Calu3 (cell line): ENCODE data around the gene EFCAB6. TPM values are rescaled to one million over a fixed set of nuclear protein-coding genes. Genes with fewer than 3 reads are reported as not detected.

Experiments used
- BruUV-seq: library from RNA; stranded (reverse); fragments of 400-500 nt; replicated peaks from 2 replicates; lab custom pipeline; 2021; lab: Mats Ljungman, UMichigan
- CTCF ChIA-PET: fragments of 300-600 bp; sonication (Branson Sonifier 250); formaldehyde crosslinking; loops from one replicate; lab custom pipeline; 2022; ENCODE audit warnings: antibody characterized with exemption; lab: Charles Lee
- DNase-seq: peaks from one replicate; pipeline ENCODE4 v3.0.0; 2022
- H3K27ac Mint-ChIP-seq: one replicate; pipeline ENCODE4 v1.8.0; 2022; ENCODE audit warnings: mixed read lengths; ENCODE audit not compliant: unreplicated experiment
- H3K27me3 Mint-ChIP-seq: one replicate; pipeline ENCODE4 v1.8.0; 2022; ENCODE audit warnings: mixed read lengths; ENCODE audit not compliant: unreplicated experiment
- H3K36me3 Mint-ChIP-seq: one replicate; pipeline ENCODE4 v1.8.0; 2022; ENCODE audit warnings: mild to moderate bottlenecking, moderate library complexity, mixed read lengths; ENCODE audit not compliant: insufficient read depth, unreplicated experiment
- H3K4me1 Mint-ChIP-seq: one replicate; pipeline ENCODE4 v1.8.0; 2022; ENCODE audit warnings: mild to moderate bottlenecking, low read depth, mixed read lengths; ENCODE audit not compliant: unreplicated experiment
- H3K4me3 Mint-ChIP-seq: one replicate; pipeline ENCODE4 v1.8.0; 2022; ENCODE audit warnings: mild to moderate bottlenecking, low read depth, moderate library complexity, mixed read lengths; ENCODE audit not compliant: unreplicated experiment
- H3K9me3 Mint-ChIP-seq: one replicate; pipeline ENCODE4 v1.8.0; 2022; ENCODE audit warnings: low read depth, mixed read lengths; ENCODE audit not compliant: unreplicated experiment
- intact Hi-C: fragments of 100-400 bp; cut with micrococcal nuclease; formaldehyde crosslinking; loops from one replicate; pipeline ENCODE4 v1.10.0; 2022; ENCODE audit not compliant: unreplicated experiment
- total RNA-seq: library from RNA; stranded (reverse); gene quantifications from 2 replicates; pipeline ENCODE4 v1.2.3, GENCODE V29; 2022
- TF ChIP-seq, protein P1 (sequence below): fragments of 200-600 bp; IDR thresholded peaks from one replicate; pipeline ENCODE4 v1.8.0; 2022; ENCODE audit warnings: antibody characterized with exemption; ENCODE audit not compliant: unreplicated experiment

Gene EFCAB6
- total RNA-seq, 1 experiment from 2014 or later = 2.2 TPM

DNA sequence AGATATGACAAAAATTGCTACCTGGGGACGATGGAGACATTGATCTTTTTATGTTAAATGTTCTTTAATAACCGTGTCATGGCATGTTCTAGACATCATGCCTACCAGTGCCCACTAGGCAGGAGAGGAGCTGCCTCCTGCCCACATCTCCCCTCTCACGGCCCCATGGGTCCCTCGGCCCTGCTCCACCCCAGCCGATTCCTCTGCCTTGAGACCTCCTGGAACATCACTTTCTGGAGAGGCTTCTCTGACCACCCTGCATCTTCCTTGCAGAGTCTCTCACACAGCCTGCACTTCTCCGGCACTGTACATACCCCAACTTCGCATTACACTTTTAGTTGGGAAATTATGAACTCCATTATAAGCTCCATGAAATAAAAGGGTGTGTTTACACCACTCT lies 16.8 kb downstream of the EFCAB6 start:
- CTCF ChIA-PET = no interaction called here
- Mint-ChIP-seq H3K27me3 (peaks cover 5% of the 10 kb centered on the region), H3K36me3 (no peaks in the 10 kb centered on the region), H3K27ac (no peak overlapping the region), H3K9me3 (no peaks in the 10 kb centered on the region), H3K4me1 (no peaks in the 10 kb centered on the region), H3K4me3 (no peak overlapping the region)
- DNase-seq = no peak
- BruUV-seq = no TSS peak
- TF ChIP-seq, protein P1, sequence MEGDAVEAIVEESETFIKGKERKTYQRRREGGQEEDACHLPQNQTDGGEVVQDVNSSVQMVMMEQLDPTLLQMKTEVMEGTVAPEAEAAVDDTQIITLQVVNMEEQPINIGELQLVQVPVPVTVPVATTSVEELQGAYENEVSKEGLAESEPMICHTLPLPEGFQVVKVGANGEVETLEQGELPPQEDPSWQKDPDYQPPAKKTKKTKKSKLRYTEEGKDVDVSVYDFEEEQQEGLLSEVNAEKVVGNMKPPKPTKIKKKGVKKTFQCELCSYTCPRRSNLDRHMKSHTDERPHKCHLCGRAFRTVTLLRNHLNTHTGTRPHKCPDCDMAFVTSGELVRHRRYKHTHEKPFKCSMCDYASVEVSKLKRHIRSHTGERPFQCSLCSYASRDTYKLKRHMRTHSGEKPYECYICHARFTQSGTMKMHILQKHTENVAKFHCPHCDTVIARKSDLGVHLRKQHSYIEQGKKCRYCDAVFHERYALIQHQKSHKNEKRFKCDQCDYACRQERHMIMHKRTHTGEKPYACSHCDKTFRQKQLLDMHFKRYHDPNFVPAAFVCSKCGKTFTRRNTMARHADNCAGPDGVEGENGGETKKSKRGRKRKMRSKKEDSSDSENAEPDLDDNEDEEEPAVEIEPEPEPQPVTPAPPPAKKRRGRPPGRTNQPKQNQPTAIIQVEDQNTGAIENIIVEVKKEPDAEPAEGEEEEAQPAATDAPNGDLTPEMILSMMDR = no peak
- intact Hi-C loops = no loop called here

DNA sequence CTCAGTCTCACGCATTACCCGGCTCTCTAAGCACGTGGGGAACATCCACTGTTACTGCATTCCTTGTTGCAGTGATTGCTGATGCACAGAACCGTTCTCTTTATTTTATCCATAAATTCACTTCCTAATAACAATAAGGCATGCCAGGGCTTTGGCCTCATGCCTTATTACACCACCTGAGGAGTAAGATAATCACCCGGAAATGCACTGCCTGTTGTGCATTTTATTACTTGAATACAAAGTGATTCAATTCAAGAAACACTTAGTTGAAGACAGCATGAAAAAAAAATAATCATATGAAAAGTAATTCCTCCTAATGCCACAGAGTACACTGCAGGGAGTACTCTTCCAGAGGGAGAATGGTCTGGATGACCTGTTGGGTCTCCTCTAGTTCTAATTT lies 19.2 kb downstream of the EFCAB6 start:
- CTCF ChIA-PET = no interaction called here
- TF ChIP-seq, protein P1 = no peak
- Mint-ChIP-seq H3K4me3 (no peak overlapping the region), H3K36me3 (no peaks in the 10 kb centered on the region), H3K4me1 (peaks cover 8% of the 10 kb centered on the region), H3K9me3 (no peaks in the 10 kb centered on the region), H3K27ac (no peak overlapping the region), H3K27me3 (no peaks in the 10 kb centered on the region)
- no peak for DNase-seq
- no TSS peak for BruUV-seq
- intact Hi-C loops = no loop called here

DNA sequence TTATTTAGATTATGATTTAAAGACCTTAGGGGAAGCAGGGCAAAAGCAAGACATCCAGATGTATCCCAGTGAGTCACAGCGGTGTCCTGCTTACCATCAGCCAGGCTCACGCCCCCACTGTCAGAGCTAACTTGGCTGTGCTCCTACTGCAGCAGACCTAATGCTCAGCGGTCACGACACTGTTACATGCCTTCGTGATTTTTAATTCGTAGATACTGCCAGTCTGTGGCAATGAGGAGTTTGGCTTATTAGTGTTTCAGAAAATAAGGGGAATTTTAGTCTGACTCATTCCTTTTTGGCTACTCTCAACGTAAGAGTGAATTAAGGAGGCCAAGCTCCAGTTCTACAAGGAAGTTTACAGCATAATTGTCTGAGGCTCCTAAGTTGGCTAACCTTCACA lies 22.7 kb downstream of the EFCAB6 start:
- Mint-ChIP-seq H3K4me3 (no peak overlapping the region), H3K9me3 (no peaks in the 10 kb centered on the region), H3K27me3 (no peaks in the 10 kb centered on the region), H3K4me1 (peaks cover 8% of the 10 kb centered on the region), H3K36me3 (no peaks in the 10 kb centered on the region), H3K27ac (no peak overlapping the region)
- TF ChIP-seq, protein P1 = no peak
- BruUV-seq = no TSS peak
- intact Hi-C loops = no loop called here
- peak; percentile 15 for DNase-seq
- CTCF ChIA-PET = interaction anchor here (0.6 to 1.0 kb wide), 2 partner anchors 11 to 1903 kb away, joined by 3 to 5 read pairs; no protein-coding TSS in a partner anchor

DNA sequence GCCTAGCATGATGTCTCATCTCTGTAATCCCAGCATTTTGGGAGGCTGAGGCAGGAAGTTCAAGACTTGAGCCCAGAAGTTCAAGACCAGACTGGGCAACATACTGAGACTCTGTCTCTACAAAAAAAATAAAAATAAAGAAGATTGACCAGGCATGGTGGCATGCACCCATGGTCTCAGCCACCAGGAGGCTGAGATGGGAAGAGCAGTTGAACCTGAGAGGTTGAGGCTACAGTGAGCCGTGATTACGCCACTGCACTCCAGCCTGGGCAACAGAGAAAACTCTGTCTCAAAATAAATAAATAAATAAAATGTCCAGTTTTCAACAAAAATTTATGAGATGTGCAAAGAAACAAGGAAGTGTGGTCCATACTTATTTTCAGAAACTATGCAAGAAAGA lies 28.3 kb downstream of the EFCAB6 start:
- H3K4me1 Mint-ChIP-seq = peaks cover 2% of the 10 kb centered on the region
- no TSS peak for BruUV-seq
- no peak overlapping the region for H3K27ac Mint-ChIP-seq
- no peaks in the 10 kb centered on the region for H3K27me3 Mint-ChIP-seq
- H3K36me3 Mint-ChIP-seq = no peaks in the 10 kb centered on the region
- TF ChIP-seq, protein P1 = no peak
- CTCF ChIA-PET = no interaction called here
- intact Hi-C loops = no loop called here
- H3K4me3 Mint-ChIP-seq = no peak overlapping the region
- no peaks in the 10 kb centered on the region for H3K9me3 Mint-ChIP-seq
- no peak for DNase-seq
